Measurements from ENCODE around the gene FAM83D.

Gene FAM83D

DNA sequence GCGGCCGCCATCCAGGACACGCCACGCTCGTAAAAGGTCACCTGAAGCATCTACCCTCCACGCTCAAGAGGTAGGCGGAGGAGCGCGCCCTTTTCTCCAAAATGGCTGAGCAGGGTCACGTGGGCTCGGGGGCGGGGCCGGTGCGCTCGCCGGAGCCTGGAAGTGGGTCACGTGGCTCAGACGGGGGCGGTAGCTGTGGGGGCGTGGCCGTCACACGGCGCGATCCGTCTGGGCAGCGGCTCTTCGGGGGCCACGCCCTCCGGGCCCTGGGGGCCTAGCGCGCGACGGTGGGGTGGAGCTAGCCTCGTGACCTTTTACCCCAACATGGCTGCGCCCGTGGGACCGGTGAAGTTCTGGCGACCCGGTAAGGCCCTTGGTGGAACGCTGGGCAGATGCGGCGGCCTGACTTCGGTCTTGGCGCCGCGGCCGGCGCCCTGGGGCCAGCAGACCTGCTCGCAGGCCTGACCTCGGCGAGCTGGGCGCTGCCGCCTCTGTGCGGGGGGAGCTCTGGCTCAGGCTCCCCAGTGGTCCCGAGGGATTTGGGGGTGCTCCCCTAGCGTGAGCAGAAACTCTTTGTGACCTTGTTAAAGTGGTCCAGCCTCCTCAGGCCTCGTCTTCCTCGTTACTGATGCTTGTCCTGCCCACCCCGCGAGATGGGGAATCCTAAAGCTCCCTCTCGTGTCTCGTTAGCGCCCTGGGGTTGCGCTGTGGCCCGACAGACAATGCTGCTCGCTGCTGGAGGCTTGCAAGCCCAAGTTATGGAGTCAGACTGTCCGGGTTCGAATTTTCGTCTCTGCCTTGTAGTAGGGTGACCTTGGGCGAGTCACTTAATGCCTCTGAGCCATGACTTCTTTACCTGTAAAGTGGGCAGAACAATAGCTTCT, 36.1 kb downstream of the FAM83D start, which contains the start of gene DHX35:
TSS of gene DHX35 (plus strand) at position 301 of the 884 bp plus-strand sequence. CDS start at position 325, 24 bp downstream.
- Histone ChIP-seq H3K4me1 (ENCODE audit: control insufficient read depth, low read length) (peaks cover 22% of the 10 kb centered on the region), H3K79me2 (ENCODE audit: control insufficient read depth, low read length) (peaks cover 62% of the 10 kb centered on the region)
- TF ChIP-seq EZH2phosphoT487 (IDR thresholded peaks at IDR 0.05; ENCODE audit: borderline replicate concordance, low read length), result no peak
- TF ChIP-seq, protein P1, sequence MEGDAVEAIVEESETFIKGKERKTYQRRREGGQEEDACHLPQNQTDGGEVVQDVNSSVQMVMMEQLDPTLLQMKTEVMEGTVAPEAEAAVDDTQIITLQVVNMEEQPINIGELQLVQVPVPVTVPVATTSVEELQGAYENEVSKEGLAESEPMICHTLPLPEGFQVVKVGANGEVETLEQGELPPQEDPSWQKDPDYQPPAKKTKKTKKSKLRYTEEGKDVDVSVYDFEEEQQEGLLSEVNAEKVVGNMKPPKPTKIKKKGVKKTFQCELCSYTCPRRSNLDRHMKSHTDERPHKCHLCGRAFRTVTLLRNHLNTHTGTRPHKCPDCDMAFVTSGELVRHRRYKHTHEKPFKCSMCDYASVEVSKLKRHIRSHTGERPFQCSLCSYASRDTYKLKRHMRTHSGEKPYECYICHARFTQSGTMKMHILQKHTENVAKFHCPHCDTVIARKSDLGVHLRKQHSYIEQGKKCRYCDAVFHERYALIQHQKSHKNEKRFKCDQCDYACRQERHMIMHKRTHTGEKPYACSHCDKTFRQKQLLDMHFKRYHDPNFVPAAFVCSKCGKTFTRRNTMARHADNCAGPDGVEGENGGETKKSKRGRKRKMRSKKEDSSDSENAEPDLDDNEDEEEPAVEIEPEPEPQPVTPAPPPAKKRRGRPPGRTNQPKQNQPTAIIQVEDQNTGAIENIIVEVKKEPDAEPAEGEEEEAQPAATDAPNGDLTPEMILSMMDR (IDR thresholded peaks at IDR 0.05; ENCODE audit: low read depth, low read length, poor library complexity, severe bottlenecking), result peak; percentile 56

GRCh38 chr20:38962928-38963401, 36.7 kb downstream of the FAM83D start:
- peak overlapping the region; percentile 80 for H3K27ac ChIP-seq (ENCODE audit: low read depth, low read length)
- no peaks in the 10 kb centered on the region for H3K9me3 ChIP-seq (ENCODE audit: control insufficient read depth, insufficient read depth, low read length)
- H3K4me1 ChIP-seq (ENCODE audit: control insufficient read depth, low read length), result peaks cover 22% of the 10 kb centered on the region
- no peaks in the 10 kb centered on the region for H3K9me2 ChIP-seq (replicated peaks; ENCODE audit: control insufficient read depth, low read length)
- no peaks in the 10 kb centered on the region for H3K27me3 ChIP-seq (ENCODE audit: control insufficient read depth, low read length)
- H3K4me3 ChIP-seq (ENCODE audit: low read length), result peak overlapping the region; percentile 73
- peaks cover 8% of the 10 kb centered on the region for H3K36me3 ChIP-seq (ENCODE audit: control insufficient read depth, low read length)
- no peaks in the 10 kb centered on the region for H4K20me1 ChIP-seq (ENCODE audit: control insufficient read depth, insufficient read depth, low read depth, low read length)
- H3K4me2 ChIP-seq (ENCODE audit: low read length), result peak overlapping the region; percentile 85
- peaks cover 15% of the 10 kb centered on the region; the same call in 1 of the 2 replicates for H3F3A ChIP-seq (ENCODE audit: control insufficient read depth, insufficient read depth)
- TF ChIP-seq, protein P1 (IDR thresholded peaks at IDR 0.05; ENCODE audit: low read depth, low read length, poor library complexity, severe bottlenecking), result no peak
- TF ChIP-seq EZH2phosphoT487 (IDR thresholded peaks at IDR 0.05; ENCODE audit: borderline replicate concordance, low read length), result no peak
- H3K79me2 ChIP-seq (ENCODE audit: control insufficient read depth, low read length), result peaks cover 66% of the 10 kb centered on the region

More for the DNA sequence above, 36.1 kb downstream of the FAM83D start, which contains the start of gene DHX35:
- Histone ChIP-seq H3F3A (ENCODE audit: control insufficient read depth, insufficient read depth) (peaks cover 16% of the 10 kb centered on the region; the same call in 1 of the 2 replicates), H3K9me2 (replicated peaks; ENCODE audit: control insufficient read depth, low read length) (no peaks in the 10 kb centered on the region), H3K4me3 (ENCODE audit: low read length) (peak within 1 kb of the TSS; percentile 73), H3K27me3 (ENCODE audit: control insufficient read depth, low read length) (no peaks in the 10 kb centered on the region), H3K27ac (ENCODE audit: low read depth, low read length) (peak within 1 kb of the TSS; percentile 80), H4K20me1 (ENCODE audit: control insufficient read depth, insufficient read depth, low read depth, low read length) (no peaks in the 10 kb centered on the region), H3K9me3 (ENCODE audit: control insufficient read depth, insufficient read depth, low read length) (no peaks in the 10 kb centered on the region), H3K36me3 (ENCODE audit: control insufficient read depth, low read length) (peaks cover 8% of the 10 kb centered on the region), H3K4me2 (ENCODE audit: low read length) (peak within 1 kb of the TSS; percentile 91)

GRCh38 chr20:38963745-38964144, 37.5 kb downstream of the FAM83D start:
- Histone ChIP-seq H3K9me2 (replicated peaks; ENCODE audit: control insufficient read depth, low read length) (no peaks in the 10 kb centered on the region), H3K79me2 (ENCODE audit: control insufficient read depth, low read length) (peaks cover 66% of the 10 kb centered on the region), H3K4me2 (ENCODE audit: low read length) (peak overlapping the region; percentile 85), H4K20me1 (ENCODE audit: control insufficient read depth, insufficient read depth, low read depth, low read length) (no peaks in the 10 kb centered on the region), H3K27me3 (ENCODE audit: control insufficient read depth, low read length) (no peaks in the 10 kb centered on the region), H3K36me3 (ENCODE audit: control insufficient read depth, low read length) (peaks cover 8% of the 10 kb centered on the region), H3K27ac (ENCODE audit: low read depth, low read length) (no peak overlapping the region), H3K4me1 (ENCODE audit: control insufficient read depth, low read length) (peaks cover 22% of the 10 kb centered on the region), H3K9me3 (ENCODE audit: control insufficient read depth, insufficient read depth, low read length) (no peaks in the 10 kb centered on the region), H3K4me3 (ENCODE audit: low read length) (peak overlapping the region; percentile 73), H3F3A (ENCODE audit: control insufficient read depth, insufficient read depth) (peaks cover 13% of the 10 kb centered on the region; the same call in 1 of the 2 replicates)
- no peak for TF ChIP-seq EZH2phosphoT487 (IDR thresholded peaks at IDR 0.05; ENCODE audit: borderline replicate concordance, low read length)
- TF ChIP-seq, protein P1 (IDR thresholded peaks at IDR 0.05; ENCODE audit: low read depth, low read length, poor library complexity, severe bottlenecking), result no peak
